GM13976 (cell line): ENCODE measurements around the gene EFTUD2.

Experiments
- DNase-seq: peaks from one replicate; pipeline ENCODE4 v3.0.0; 2012; ENCODE audit warnings: low spot score
- in situ Hi-C: fragments of 300-500 bp; cut with MboI; formaldehyde crosslinking; loops from one replicate; pipeline ENCODE4 v1.12.0; 2022; ENCODE audit warnings: low sequenced_read_pairs, mixed read lengths, inconsistent platforms; ENCODE audit not compliant: unreplicated experiment
- TF ChIP-seq, protein P1 (sequence below): IDR thresholded peaks from 2 replicates; pipeline ENCODE4 v1.5.1; 2012; ENCODE audit warnings: borderline replicate concordance, mild to moderate bottlenecking; ENCODE audit not compliant: insufficient read depth; ENCODE audit errors: extremely low read depth, missing control alignments, control extremely low read depth

Gene EFTUD2

GRCh38 chr17:44859701-44860100 lies 39.5 kb downstream of the EFTUD2 start:
- no peak for DNase-seq
- TF ChIP-seq, protein P1, sequence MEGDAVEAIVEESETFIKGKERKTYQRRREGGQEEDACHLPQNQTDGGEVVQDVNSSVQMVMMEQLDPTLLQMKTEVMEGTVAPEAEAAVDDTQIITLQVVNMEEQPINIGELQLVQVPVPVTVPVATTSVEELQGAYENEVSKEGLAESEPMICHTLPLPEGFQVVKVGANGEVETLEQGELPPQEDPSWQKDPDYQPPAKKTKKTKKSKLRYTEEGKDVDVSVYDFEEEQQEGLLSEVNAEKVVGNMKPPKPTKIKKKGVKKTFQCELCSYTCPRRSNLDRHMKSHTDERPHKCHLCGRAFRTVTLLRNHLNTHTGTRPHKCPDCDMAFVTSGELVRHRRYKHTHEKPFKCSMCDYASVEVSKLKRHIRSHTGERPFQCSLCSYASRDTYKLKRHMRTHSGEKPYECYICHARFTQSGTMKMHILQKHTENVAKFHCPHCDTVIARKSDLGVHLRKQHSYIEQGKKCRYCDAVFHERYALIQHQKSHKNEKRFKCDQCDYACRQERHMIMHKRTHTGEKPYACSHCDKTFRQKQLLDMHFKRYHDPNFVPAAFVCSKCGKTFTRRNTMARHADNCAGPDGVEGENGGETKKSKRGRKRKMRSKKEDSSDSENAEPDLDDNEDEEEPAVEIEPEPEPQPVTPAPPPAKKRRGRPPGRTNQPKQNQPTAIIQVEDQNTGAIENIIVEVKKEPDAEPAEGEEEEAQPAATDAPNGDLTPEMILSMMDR: no peak
- in situ Hi-C loops: loop anchor here (10.0 kb wide), 1 partner anchor 85 kb away; no protein-coding TSS in a partner anchor

DNA sequence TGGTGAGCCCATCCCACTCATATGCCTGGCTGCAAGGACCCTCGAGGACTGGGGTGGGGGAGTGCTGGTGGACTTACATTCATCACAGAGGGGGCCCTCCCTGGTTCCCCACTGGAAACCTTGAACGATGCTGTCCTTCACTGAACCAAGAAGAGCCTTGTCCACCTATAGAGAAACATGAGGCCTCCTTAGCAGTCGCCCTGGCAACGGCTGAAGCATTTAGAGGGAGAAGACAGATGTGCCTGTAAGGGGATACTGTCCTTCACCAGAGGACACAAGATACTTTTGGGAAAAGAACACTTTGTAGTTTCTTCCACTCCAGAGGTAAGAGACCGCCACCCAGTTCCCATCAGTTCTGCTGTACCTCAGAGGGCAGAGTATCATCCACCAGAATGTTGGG lies 45.1 kb downstream of the EFTUD2 start:
- DNase-seq: no peak
- TF ChIP-seq, protein P1: no peak
- in situ Hi-C loops: no loop called here

- in situ Hi-C loops: no loop called here
- DNase-seq: no peak
- TF ChIP-seq, protein P1: no peak
Measured at GRCh38 chr17:44850612-44851011, 48.6 kb downstream of the EFTUD2 start.

GRCh38 chr17:44850025-44850424 lies 49.2 kb downstream of the EFTUD2 start:
- DNase-seq: no peak
- TF ChIP-seq, protein P1: no peak
- in situ Hi-C loops: no loop called here

- in situ Hi-C loops: no loop called here
- DNase-seq: no peak
- TF ChIP-seq, protein P1: no peak
Measured at GRCh38 chr17:44848961-44849489, 50.2 kb downstream of the EFTUD2 start.

DNA sequence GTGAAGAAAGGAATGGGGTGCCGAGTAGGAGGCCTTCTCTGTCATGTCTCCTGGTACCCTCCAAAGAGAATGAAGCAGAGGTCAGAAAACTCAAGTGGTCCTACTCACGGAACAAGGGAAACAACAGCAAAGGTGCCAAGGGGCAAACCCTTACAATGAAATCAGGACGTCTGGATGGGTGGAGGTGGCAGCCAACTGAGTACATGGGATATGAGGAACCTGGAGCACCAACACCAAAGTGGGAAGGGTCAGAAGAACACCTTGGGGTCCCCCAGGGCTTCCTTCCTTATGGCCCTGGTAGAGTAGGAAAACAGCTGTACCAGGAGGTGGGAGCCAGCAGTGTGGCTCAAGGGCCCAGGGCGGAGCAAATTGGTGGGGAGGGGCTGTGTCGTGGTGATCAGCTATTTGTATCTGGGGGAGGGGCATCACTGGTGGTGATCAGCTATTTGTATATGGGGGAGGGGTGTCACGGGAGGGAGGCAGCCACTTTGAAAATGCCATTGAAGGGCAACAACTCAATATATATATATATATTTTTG lies 50.9 kb downstream of the EFTUD2 start:
- in situ Hi-C loops: no loop called here
- DNase-seq: no peak
- TF ChIP-seq, protein P1: no peak

- TF ChIP-seq, protein P1: no peak
- in situ Hi-C loops: no loop called here
- no peak for DNase-seq
Measured at GRCh38 chr17:44847586-44847985, 51.7 kb downstream of the EFTUD2 start, which contains the start of gene HIGD1B. HIGD1B (plus strand) TSS chr17:44847883; CDS start chr17:44848153, 270 bp downstream.
